Measurements from ENCODE around the gene UHRF1.

Gene UHRF1

DNA sequence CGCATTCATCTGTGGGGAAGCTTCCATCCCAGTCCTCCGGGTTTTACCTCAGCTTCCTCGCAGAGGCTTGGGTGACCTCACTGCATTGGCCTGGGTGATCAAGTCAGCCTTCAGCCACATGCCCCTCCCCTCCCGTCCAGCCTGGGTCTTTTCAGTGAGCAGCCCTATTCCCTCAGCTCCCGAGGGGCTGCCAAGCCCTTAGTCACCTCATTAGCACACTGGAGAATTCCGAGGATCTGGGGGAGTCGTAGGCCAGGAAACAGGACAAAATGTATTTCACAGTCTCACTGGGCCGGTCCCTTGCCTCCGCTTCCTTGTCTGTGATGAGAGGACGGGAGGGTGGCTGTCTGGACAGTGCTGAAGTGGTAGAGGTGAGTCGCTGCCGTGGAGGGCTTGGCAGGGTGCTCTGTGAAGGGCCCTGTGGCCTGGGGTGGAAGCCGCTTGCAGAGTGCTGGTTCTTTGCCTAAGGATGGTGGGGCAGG is 79.5 kb downstream of the UHRF1 start:
- no peak for DNase-seq (ENCODE audit: low read depth, low spot score)

DNA sequence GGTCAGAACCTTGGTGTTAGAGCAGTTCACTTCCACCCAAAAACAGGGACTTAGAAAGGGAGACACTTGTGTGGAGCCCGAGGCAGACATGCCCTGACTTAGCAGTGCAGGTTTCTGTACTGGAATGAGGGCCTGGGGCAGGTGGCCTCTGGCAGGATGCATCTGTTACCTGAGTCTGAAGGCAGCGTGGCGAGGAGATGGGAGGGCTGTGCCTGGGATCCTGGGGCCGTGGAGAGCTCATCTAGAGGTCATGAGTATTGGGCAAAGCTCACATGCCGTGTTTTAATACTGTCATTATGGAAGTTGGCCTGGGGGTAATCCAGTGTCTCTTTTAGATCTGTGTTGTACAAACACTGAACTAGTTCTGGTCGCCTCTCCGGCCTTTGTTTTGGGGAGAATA is 81.0 kb downstream of the UHRF1 start:
- DNase-seq (ENCODE audit: low read depth, low spot score) = no peak

- no peak for DNase-seq (ENCODE audit: low read depth, low spot score)
Observed at GRCh38 chr19:4991538-4991937, 82.2 kb downstream of the UHRF1 start.

DNA sequence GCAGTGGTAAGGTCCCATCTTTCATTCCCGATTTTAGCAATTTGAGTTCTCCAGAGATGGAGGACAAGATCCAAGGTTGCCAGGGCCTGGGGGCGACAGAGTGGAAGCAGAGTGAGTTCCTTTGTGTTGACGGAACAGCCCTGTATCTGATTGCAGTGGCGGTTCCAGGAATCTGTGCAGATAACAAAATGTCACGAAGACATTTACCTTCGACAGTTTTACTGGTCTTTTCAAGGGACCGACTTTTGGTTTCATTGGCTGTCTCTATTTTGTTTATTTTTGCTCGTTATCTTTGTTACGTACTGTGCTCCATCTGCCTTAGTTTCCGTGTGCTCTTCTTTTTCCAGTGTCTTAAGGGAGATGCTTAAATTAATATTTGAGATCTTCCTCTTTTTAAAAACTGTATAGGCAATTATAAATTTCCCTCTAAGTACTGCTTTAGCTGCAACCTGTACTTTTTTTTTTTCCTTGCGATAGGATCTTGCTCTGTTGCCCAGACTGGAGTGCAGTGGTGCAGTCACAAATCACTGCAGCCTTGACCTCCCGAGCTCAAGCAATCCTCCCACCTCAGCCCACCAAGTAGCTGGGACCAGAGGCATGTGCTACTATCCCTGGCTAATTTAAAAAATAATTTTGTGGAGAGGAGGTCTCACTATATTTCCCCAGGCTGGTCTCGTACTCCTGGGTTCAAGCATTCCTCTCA is 82.8 kb downstream of the UHRF1 start:
- no peak for DNase-seq (ENCODE audit: low read depth, low spot score)

GRCh38 chr19:4993683-4994082 is 84.4 kb downstream of the UHRF1 start:
- DNase-seq (ENCODE audit: low read depth, low spot score) = no peak

DNA sequence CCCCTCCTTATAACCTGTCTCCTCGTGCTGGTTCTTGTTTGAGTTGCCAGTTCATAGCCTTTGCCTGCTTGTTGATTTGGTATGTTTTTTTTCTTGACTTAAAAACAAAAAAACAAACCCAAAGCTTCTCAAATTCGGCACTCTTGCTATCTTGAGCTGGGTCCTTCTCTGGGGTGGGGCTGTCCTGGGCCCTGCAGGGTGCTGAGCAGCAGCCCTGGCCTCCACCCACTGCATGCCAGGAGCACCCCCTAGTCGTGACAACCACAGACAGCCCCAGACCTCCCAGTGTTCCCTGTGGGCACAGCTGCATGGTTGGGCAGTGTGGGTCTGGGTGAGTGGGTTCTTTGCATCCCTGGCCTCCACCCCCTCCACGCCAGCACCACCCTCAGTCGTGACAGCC is 87.4 kb downstream of the UHRF1 start:
- DNase-seq (ENCODE audit: low read depth, low spot score) = no peak

GRCh38 chr19:4997297-4997696 is 88.0 kb downstream of the UHRF1 start:
- no peak for DNase-seq (ENCODE audit: low read depth, low spot score)

GRCh38 chr19:5000120-5000611 is 90.9 kb downstream of the UHRF1 start:
- DNase-seq (ENCODE audit: low read depth, low spot score) = no peak

DNA sequence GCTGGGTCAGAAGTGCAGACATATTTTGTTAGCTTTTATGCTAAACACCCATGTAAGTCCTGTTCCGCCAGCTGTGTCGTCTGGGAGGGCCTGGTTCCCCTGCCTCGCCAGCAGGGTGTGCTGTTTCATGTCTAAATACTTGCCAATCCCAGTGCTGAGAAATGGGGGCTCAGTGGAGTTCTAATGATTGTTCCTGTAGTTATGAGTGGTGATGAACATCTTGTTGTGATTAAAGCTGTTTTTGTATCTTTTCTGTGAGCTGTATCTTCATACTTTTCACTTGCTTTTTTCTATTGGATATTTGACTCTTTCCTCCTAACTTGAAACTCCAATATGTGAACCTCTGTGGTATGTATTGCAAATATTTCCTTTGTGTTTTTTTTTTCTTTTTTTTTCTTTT is 92.3 kb downstream of the UHRF1 start:
- DNase-seq (ENCODE audit: low read depth, low spot score) = peak; percentile 54

- DNase-seq (ENCODE audit: low read depth, low spot score) = no peak
Observed at GRCh38 chr19:5002143-5002542, 92.8 kb downstream of the UHRF1 start.

- no peak for DNase-seq (ENCODE audit: low read depth, low spot score)
Observed at GRCh38 chr19:5003781-5004180, 94.5 kb downstream of the UHRF1 start.

- DNase-seq (ENCODE audit: low read depth, low spot score) = no peak
Observed at GRCh38 chr19:5005096-5005495, 95.8 kb downstream of the UHRF1 start.

- DNase-seq (ENCODE audit: low read depth, low spot score) = no peak
Observed at GRCh38 chr19:5006201-5006600, 96.9 kb downstream of the UHRF1 start.

GRCh38 chr19:5006821-5007220 is 97.5 kb downstream of the UHRF1 start:
- DNase-seq (ENCODE audit: low read depth, low spot score) = no peak
